Measurements from ENCODE around the gene PHTF1. TPM values are rescaled to one million over a fixed set of nuclear protein-coding genes. Genes with fewer than 3 reads are reported as not detected.
A peak's percentile ranks its signal among the peaks of the same experiment; 100 is the strongest.

The PHTF1 gene
- total RNA-seq, 6 experiments from 2014 or later, result 23.3 to 27.9 (median 24.8) TPM

DNA sequence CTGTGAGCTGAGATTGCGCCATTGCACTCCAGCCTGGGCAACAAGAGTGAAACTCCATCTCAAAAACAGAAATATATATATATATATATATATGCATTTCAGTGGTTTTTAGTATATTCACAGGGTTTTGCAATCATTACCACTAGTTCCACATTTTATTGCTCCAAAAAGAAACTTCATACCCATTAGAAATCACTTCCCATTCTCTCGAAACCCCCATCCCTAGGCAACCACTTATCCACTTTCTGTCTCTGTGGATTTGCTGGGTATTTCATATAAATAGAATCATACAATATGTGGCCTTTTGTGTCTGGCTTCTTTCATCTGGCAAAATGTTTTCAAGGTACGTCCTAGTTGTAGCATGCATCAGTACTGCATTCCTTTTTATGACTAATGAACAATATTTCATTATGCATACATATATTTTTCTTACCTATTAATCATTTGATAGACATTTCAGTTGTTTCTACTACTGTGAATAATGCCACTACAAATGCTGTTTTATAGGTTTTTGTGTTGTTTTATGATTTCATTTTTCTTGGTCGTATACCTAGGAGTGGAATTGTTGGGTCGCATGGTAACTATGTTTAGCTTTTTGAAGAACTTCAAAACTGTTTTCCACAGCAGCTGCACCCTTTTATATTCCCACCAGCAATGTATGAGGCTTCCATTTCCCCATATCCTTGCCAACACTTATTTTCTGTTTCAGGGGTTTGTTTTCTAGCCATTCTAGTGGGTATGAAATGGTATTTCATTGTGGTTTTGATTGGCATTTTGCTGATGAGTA is 95.9 kb downstream of the PHTF1 start:
- Mint-ChIP-seq H3K4me3 (no peak overlapping the region), H3K4me1 (ENCODE audit: low read depth) (peaks cover 13% of the 10 kb centered on the region), H3K27ac (0 out of 2 replicates have a peak overlapping the region, but pooled peaks have one; percentile 29), H3K27me3 (ENCODE audit: insufficient read depth) (no peaks in the 10 kb centered on the region), H3K9me3 (no peaks in the 10 kb centered on the region), H3K36me3 (ENCODE audit: low read depth) (peaks cover 17% of the 10 kb centered on the region)
- TF ChIP-seq, protein P1, sequence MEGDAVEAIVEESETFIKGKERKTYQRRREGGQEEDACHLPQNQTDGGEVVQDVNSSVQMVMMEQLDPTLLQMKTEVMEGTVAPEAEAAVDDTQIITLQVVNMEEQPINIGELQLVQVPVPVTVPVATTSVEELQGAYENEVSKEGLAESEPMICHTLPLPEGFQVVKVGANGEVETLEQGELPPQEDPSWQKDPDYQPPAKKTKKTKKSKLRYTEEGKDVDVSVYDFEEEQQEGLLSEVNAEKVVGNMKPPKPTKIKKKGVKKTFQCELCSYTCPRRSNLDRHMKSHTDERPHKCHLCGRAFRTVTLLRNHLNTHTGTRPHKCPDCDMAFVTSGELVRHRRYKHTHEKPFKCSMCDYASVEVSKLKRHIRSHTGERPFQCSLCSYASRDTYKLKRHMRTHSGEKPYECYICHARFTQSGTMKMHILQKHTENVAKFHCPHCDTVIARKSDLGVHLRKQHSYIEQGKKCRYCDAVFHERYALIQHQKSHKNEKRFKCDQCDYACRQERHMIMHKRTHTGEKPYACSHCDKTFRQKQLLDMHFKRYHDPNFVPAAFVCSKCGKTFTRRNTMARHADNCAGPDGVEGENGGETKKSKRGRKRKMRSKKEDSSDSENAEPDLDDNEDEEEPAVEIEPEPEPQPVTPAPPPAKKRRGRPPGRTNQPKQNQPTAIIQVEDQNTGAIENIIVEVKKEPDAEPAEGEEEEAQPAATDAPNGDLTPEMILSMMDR (IDR thresholded peaks at IDR 0.05), result no peak
- no peak for DNase-seq

DNA sequence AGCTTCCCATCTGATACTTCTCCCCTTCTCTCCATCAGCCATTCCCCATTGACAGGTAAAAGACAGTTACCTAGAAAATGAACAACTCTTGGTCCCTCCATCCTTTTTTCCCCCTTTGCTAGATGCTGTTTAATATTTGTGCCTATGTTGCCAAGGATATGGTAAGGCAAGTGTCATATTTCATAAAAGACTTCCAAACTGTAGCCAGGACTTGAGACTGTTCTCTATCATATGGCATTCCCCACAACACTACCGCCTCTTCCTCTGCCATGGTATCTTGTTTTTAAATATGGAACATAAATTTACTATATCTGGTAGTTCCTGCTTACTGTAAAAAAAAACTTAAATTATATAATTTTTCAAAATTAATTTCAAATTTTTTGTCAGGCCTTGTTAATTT is 97.2 kb downstream of the PHTF1 start:
- no peak for DNase-seq
- H3K4me3 Mint-ChIP-seq, result no peak overlapping the region
- no peaks in the 10 kb centered on the region for H3K9me3 Mint-ChIP-seq
- H3K36me3 Mint-ChIP-seq (ENCODE audit: low read depth), result peaks cover 10% of the 10 kb centered on the region; the same call in 1 of the 2 replicates
- no peaks in the 10 kb centered on the region for H3K27me3 Mint-ChIP-seq (ENCODE audit: insufficient read depth)
- no peak overlapping the region for H3K27ac Mint-ChIP-seq
- TF ChIP-seq, protein P1 (IDR thresholded peaks at IDR 0.05), result no peak
- peaks cover 13% of the 10 kb centered on the region for H3K4me1 Mint-ChIP-seq (ENCODE audit: low read depth)

DNA sequence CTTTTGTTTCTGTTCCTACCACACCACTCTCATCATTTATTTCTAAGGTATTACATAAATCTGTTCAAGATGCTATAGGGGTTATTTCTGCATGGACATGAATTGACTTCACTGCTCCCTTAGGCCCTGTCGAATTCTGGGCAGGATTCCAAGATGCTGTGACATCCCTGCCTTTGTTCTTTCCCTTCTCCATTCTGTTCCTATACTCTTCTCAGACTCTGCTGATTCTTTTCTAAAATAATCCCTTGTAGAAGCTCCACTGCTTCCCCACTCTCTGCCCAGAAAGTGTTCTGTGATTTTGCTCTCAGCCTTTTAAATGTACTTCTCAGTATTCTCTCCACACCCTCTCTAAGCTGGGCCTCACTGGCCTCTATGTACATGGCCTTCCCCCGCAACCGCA is 99.2 kb downstream of the PHTF1 start:
- Mint-ChIP-seq H3K27me3 (ENCODE audit: insufficient read depth) (no peaks in the 10 kb centered on the region), H3K27ac (no peak overlapping the region), H3K4me1 (ENCODE audit: low read depth) (peaks cover 13% of the 10 kb centered on the region), H3K9me3 (no peaks in the 10 kb centered on the region), H3K4me3 (no peak overlapping the region), H3K36me3 (ENCODE audit: low read depth) (peaks cover 5% of the 10 kb centered on the region; the same call in 1 of the 2 replicates)
- TF ChIP-seq, protein P1 (IDR thresholded peaks at IDR 0.05), result no peak
- no peak for DNase-seq

DNA sequence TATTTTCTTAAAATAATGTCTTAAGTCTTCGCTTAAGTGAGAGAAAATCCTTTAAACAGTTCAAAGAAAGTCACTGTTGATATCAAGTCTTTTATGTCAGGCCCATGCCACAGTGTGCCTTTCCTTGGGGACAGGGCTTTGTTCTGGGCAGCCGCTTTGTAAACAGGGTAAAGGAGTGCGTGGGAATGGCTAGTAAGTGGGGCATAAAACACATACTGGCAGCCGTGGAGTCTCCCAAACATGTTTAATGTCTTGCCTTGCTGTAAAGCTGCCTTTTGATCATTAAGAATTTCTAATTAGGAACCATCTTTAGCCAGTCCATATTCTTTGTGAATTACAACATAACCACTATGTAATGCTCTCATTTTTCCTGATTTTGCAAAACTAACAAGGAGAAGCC is 99.7 kb downstream of the PHTF1 start:
- H3K4me1 Mint-ChIP-seq (ENCODE audit: low read depth), result peaks cover 13% of the 10 kb centered on the region
- H3K4me3 Mint-ChIP-seq, result no peak overlapping the region
- DNase-seq, result no peak
- no peaks in the 10 kb centered on the region for H3K9me3 Mint-ChIP-seq
- H3K27ac Mint-ChIP-seq, result no peak overlapping the region
- TF ChIP-seq, protein P1 (IDR thresholded peaks at IDR 0.05), result no peak
- peaks cover 5% of the 10 kb centered on the region; the same call in 1 of the 2 replicates for H3K36me3 Mint-ChIP-seq (ENCODE audit: low read depth)
- H3K27me3 Mint-ChIP-seq (ENCODE audit: insufficient read depth), result no peaks in the 10 kb centered on the region

DNA sequence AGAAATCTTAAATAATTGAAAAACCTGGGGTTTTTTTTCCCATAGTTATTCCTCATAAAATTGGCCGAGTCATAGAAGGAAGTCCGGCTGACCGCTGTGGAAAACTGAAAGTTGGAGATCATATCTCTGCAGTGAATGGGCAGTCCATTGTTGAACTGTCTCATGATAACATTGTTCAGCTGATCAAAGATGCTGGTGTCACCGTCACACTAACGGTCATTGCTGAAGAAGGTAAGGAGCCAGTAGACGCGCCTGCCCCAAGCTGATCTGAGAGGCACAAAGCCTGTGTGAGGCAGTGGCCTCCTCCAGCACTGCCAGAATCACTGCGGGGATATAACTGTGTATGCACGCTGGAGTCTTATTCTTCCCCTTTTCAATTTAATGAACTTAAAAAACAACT is 100.3 kb downstream of the PHTF1 start:
- TF ChIP-seq, protein P1 (IDR thresholded peaks at IDR 0.05), result no peak
- Mint-ChIP-seq H3K27ac (no peak overlapping the region), H3K4me1 (ENCODE audit: low read depth) (peaks cover 10% of the 10 kb centered on the region), H3K9me3 (no peaks in the 10 kb centered on the region), H3K36me3 (ENCODE audit: low read depth) (peaks cover 5% of the 10 kb centered on the region; the same call in 1 of the 2 replicates), H3K4me3 (no peak overlapping the region), H3K27me3 (ENCODE audit: insufficient read depth) (no peaks in the 10 kb centered on the region)
- DNase-seq, result no peak

All from HFFc6 (cell line).